NCI-H2081 (cell line): Measurements from ENCODE around the gene ELMOD1.

Source experiments
- DNase-seq, 2 experiments: peaks; one replicate each; lab custom pipeline; 2025; lab: John Stamatoyannopoulos, UW

Gene ELMOD1

DNA sequence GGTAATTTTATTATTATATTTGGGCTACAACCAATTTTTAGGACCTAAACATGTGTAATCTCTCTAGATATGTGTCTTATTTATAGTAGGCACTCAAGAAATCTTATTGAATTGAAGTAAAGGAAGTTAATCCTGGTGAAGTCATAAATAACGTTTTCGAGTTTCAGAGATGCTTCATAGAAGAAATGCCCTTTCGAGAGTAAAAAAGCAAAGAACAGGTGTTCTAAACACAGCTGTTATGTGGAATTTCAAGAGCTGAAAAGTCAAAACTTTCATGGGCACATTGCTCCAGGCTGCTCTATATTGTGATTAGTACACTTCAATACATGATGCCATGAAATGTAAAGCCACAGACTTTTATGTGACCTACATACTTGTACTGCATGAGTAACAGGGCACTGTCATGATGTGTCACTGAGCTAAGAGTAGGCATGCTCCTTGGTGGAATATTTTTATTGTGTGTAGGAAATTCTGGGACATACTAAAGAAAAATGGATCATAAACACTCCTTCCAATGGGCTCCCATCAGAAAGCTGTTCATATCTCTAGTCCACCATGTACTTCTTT is 7.2 kb upstream of the ELMOD1 start:
- DNase-seq: no peak

GRCh38 chr11:107587306-107587979 is 3.5 kb upstream of the ELMOD1 start:
- DNase-seq: no peak

GRCh38 chr11:107591378-107592230 is 657 bp downstream of the ELMOD1 start:
- peak in 1 of 2 experiments; percentile 16 for DNase-seq

GRCh38 chr11:107592231-107592590 is 1.3 kb downstream of the ELMOD1 start:
- DNase-seq: no peak

- no peak for DNase-seq
These were observed 1.9 kb downstream of the ELMOD1 start for GRCh38 chr11:107592813-107593212.

- no peak for DNase-seq
These were observed 3.0 kb downstream of the ELMOD1 start for GRCh38 chr11:107593951-107594350.

- DNase-seq: no peak
These were observed 3.8 kb downstream of the ELMOD1 start for GRCh38 chr11:107594736-107595135.

DNA sequence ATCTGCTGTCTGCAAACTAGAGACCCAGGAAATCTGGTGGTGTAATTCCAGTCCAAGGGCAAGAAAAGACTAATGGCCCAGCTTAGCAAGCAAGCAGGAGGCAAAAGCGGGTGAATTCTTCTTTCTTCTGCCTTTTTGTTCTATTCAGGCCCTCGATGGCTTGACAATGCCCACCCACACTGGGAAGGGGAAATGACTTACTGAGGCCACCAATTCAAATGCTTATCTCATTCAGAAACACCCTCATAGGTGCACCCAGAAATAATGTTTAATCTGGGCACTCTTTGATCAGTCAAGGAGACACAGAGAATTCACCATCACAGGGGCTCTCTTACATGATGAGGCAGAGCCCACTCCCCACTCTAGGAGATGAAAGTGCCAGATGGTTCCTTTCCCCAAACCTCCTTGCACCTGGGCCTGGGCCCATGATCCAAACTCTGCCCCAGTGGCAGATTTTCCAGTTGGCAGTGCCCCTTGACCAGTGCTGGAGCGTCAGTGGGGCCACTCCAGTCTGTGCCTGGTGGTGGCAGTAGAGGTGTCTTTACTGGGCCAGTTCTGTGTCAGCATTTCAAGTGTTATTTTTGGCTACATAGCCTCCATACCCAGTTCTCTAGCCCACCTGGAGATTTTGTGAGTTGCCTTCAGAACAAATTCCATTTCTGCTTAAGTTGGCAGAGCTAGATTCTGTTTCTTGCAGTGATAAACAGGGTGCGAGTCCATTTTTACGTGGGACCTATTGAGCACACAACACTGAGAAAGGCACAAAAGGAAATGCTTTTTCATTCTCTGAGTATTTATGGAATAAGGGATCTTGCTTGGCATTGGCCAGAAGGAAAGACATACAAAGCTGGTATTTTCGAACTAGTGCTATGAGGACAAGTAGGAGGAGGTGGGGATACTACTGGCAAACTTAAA is 7.5 kb downstream of the ELMOD1 start:
- no peak for DNase-seq

GRCh38 chr11:107605061-107606006 is 14.4 kb downstream of the ELMOD1 start:
- DNase-seq: no peak

DNA sequence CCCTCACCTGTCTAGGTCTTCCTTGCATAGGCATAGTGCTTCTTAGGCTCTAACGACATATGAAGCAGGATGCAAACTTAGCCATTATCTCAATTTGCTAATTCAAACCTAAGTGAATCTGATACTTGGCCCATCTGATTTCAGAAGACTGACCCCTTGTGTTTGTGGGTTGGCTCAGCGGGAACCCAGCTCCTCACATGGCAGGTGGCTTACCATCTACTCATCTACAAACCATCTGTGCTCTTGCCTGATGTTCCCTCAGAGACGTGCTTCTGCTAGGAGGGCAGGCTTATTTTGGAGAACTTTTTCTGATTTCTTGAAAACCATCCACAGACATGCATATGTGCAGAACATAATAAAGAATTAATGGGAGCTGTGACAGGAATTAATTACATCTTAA is 15.2 kb downstream of the ELMOD1 start:
- no peak for DNase-seq

- peak in 1 of 2 experiments; percentile 2 for DNase-seq
These were observed 17.9 kb downstream of the ELMOD1 start for GRCh38 chr11:107608809-107609208.

DNA sequence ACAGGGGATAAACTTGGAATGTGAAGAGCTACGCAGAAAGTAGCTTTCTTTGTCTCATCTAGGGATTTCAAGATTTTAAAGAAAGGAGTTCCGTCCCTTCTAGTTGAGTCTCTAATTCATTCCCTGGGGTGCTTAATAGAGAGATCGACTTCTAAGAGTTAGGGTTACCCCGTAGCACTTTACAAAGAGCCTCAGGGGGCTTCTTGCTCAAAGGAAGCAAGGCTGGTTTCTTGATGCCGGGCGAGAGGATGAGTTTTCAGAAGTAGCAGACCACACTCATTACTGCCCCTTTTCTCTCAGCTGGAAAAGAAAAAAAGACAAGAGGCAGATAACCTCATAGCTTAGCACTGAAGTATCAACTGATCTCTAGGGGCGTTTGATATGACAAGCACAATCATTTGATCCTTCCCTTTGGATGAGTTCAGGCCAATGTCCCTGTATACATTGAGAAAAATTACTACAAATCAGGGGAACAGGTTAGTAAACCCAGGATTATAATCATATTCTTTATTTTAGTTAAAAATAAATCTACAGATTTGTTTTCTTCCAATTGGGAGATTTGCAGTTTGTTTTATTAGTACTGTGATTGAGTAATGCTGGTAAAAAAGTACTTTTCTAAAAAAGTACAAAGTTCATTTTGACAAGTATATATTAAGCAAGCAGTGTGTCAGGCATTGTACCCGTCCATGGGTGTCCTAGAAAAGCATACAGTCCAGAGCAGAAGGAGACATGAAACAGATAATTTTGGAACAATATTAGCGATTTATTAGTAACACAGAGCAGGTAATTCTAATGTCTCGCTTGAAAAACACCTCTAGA is 18.7 kb downstream of the ELMOD1 start:
- DNase-seq: no peak

DNA sequence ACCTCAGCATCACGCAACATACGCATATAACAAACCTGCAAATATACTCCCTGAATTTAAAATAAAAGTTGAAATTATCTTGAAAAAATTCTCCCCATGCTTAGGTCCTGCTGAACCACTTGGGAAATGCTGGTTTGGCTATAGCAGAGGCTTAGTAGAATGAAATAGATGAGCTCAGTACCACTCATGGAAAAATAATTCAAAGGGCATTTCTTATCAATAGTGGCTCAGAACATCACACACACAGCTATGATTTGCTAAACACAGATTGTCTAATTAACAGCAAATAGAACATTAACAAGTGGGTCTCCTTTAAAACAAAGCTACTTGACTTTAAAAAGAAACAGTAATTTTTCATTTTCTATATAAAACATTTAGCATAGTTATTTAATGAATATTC is 21.5 kb downstream of the ELMOD1 start:
- no peak for DNase-seq

- DNase-seq: no peak
These were observed 29.0 kb downstream of the ELMOD1 start for GRCh38 chr11:107619926-107620325.

GRCh38 chr11:107621081-107621480 is 30.1 kb downstream of the ELMOD1 start:
- DNase-seq: no peak

DNA sequence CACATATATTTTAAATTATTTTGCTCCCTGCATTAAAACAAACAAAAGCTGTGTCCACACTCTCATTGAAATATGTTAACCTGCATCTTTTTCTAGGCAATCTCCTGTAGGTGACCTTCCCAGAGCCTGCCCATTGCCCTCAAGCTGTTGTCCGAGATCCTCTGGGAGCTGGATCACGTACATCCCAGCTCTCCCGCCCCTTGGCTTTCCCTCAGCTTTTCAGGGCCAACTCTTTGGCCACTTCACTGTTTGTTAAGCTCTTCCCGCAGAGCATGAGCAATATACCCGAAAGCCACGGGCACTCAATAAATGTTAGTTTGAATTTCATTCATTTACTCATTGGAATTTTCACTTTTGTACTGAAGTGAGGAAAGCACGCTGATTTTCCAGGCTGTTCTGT is 32.2 kb downstream of the ELMOD1 start:
- DNase-seq: no peak

- DNase-seq: no peak
These were observed 34.2 kb downstream of the ELMOD1 start for GRCh38 chr11:107624983-107625684.

DNA sequence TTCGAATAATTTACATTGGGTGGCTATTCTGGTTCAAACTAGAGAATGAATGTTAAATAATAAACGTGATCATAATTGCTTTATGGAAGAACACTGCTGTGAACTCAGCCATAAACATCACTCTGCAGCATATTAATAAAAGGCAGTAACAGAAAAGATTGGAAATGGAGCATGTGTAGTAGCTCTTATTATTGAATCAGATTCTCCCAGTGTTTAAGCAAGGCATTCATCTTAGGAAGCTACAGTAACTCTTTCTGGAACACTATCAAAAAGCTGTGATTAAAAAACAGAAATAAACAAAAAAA is 34.7 kb downstream of the ELMOD1 start:
- no peak for DNase-seq

DNA sequence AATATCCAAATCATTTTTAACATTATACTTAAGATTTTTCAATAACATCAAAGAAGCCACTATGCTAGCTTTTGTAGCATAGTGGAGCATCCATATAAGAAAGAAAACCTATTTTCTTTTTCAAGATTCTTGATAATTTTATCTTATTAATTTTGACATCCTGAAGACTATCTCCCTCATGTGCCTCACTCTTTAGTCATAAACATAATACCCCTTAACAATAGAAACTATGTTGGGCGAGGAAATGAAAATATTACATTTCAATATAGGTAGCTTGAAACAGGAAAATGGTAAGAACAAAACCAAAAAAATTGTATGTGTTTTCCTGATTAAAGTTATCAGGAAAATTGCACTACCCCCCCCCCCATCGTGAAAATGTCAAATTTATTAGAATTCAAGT is 40.1 kb downstream of the ELMOD1 start:
- DNase-seq: no peak

GRCh38 chr11:107631931-107632330 is 41.0 kb downstream of the ELMOD1 start:
- no peak for DNase-seq
